Measurements from ENCODE around the gene SKAP2.

Gene SKAP2

GRCh38 chr7:26864309-26865093 is at the start of gene SKAP2:
SKAP2 (minus strand) TSS chr7:26864590; CDS start chr7:26864429, 161 bp downstream.
- DNase-seq (ENCODE audit: low spot score), result peak; percentile 82

- DNase-seq (ENCODE audit: low spot score), result no peak
Observed at GRCh38 chr7:26912933-26913536, 48.6 kb upstream of the SKAP2 start.

GRCh38 chr7:26912338-26912737 is 47.9 kb upstream of the SKAP2 start:
- DNase-seq (ENCODE audit: low spot score), result no peak

GRCh38 chr7:26910221-26910620 is 45.8 kb upstream of the SKAP2 start:
- peak; percentile 0 for DNase-seq (ENCODE audit: low spot score)

GRCh38 chr7:26900251-26900650 is 35.9 kb upstream of the SKAP2 start:
- DNase-seq (ENCODE audit: low spot score), result no peak

GRCh38 chr7:26899519-26899918 is 35.1 kb upstream of the SKAP2 start:
- no peak for DNase-seq (ENCODE audit: low spot score)

GRCh38 chr7:26898891-26899290 is 34.5 kb upstream of the SKAP2 start:
- DNase-seq (ENCODE audit: low spot score), result no peak

- no peak for DNase-seq (ENCODE audit: low spot score)
Observed at GRCh38 chr7:26897928-26898327, 33.5 kb upstream of the SKAP2 start.

GRCh38 chr7:26891400-26892350 is 27.3 kb upstream of the SKAP2 start:
- DNase-seq (ENCODE audit: low spot score), result no peak

- DNase-seq (ENCODE audit: low spot score), result no peak
Observed at GRCh38 chr7:26880852-26881251, 16.5 kb upstream of the SKAP2 start.

- no peak for DNase-seq (ENCODE audit: low spot score)
Observed at GRCh38 chr7:26879671-26880070, 15.3 kb upstream of the SKAP2 start.

GRCh38 chr7:26868841-26869495 is 4.6 kb upstream of the SKAP2 start:
- DNase-seq (ENCODE audit: low spot score), result no peak

- no peak for DNase-seq (ENCODE audit: low spot score)
Observed at GRCh38 chr7:26865094-26865388, 651 bp upstream of the SKAP2 start.

GRCh38 chr7:26863518-26864308 is 677 bp downstream of the SKAP2 start:
- peak; percentile 20 for DNase-seq (ENCODE audit: low spot score)

GRCh38 chr7:26862834-26863233 is 1.6 kb downstream of the SKAP2 start:
- no peak for DNase-seq (ENCODE audit: low spot score)

GRCh38 chr7:26861050-26861449 is 3.3 kb downstream of the SKAP2 start:
- DNase-seq (ENCODE audit: low spot score), result no peak

- no peak for DNase-seq (ENCODE audit: low spot score)
Observed at GRCh38 chr7:26860361-26860760, 4.0 kb downstream of the SKAP2 start.

- DNase-seq (ENCODE audit: low spot score), result no peak
Observed at GRCh38 chr7:26859720-26860119, 4.7 kb downstream of the SKAP2 start.

GRCh38 chr7:26858735-26859134 is 5.7 kb downstream of the SKAP2 start:
- DNase-seq (ENCODE audit: low spot score), result no peak

GRCh38 chr7:26858241-26858715 is 6.1 kb downstream of the SKAP2 start:
- DNase-seq (ENCODE audit: low spot score), result no peak

- no peak for DNase-seq (ENCODE audit: low spot score)
Observed at GRCh38 chr7:26857506-26858240, 6.7 kb downstream of the SKAP2 start.
